SK-N-MC (cell line): ENCODE measurements around the gene SLC35B3.

ENCODE experiments used
- EZH2 ChIP-seq: fragments of 200-600 bp; sonication (generic); IDR thresholded peaks from one replicate; pipeline ENCODE4 v1.6.1; 2017; ENCODE audit warnings: antibody characterized with exemption
- POLR2AphosphoS5 ChIP-seq: IDR thresholded peaks from 2 replicates; pipeline ENCODE4 v1.6.1; 2012; ENCODE audit warnings: mild to moderate bottlenecking, low read depth, low read length, borderline replicate concordance

GRCh38 chr6:8383584-8383983 is 51.8 kb downstream of the SLC35B3 start:
- TF ChIP-seq POLR2AphosphoS5 (no peak), EZH2 (no peak)
